Uterus (tissue), 4 donors: ENCODE results near the gene GNG12. TPM values are rescaled to one million over a fixed set of nuclear protein-coding genes. Genes with fewer than 3 reads are reported as not detected.
A peak's percentile ranks its signal among the peaks of the same experiment; 100 is the strongest.

Experiments used
- DNase-seq, 2 donors: peaks; one replicate each; pipeline ENCODE4 v3.0.0-alpha.2; 2019 to 2020
- H3K27ac ChIP-seq, 2 donors: fragments of 200-600 bp; sonication (generic); 1 replicate in 1 of 2; 2 replicates in 1 of 2; pipeline ENCODE4 v1.5.1; 2016 to 2018
- H3K27me3 ChIP-seq, 2 donors: fragments of 200-600 bp; sonication (generic); one replicate each; pipeline ENCODE4 v1.5.1; 2018 to 2019; ENCODE audit warnings: control low read depth in 1 of 2
- H3K36me3 ChIP-seq, 2 donors: fragments of 200-600 bp; sonication (generic); one replicate each; pipeline ENCODE4 v1.5.1; 2019; ENCODE audit warnings: control low read depth in 1 of 2
- H3K4me1 ChIP-seq, 2 donors: fragments of 200-600 bp; sonication (generic); one replicate each; pipeline ENCODE4 v1.5.1; 2018 to 2019; ENCODE audit warnings: control low read depth in 1 of 2
- H3K4me3 ChIP-seq, 2 donors: fragments of 200-600 bp; sonication (generic); 1 replicate in 1 of 2; 2 replicates in 1 of 2; pipeline ENCODE4 v1.5.1; 2018 to 2019; ENCODE audit warnings: mild to moderate bottlenecking in 1 of 2
- H3K9me3 ChIP-seq, 2 donors: fragments of 200-600 bp; sonication (generic); one replicate each; pipeline ENCODE4 v1.5.1; 2019; ENCODE audit warnings: control low read depth in 1 of 2
- CTCF ChIP-seq, 4 experiments: fragments of 200-600 bp in 2 of 4; fragments of 450-650 bp in 2 of 4; sonication (generic) in 2 of 4; IDR thresholded peaks; one replicate each; pipeline ENCODE4 v1.5.1; 2016 to 2019; ENCODE audit warnings: antibody characterized with exemption in 4 of 4, mild to moderate bottlenecking in 2 of 4, moderate library complexity in 1 of 4
- POLR2A ChIP-seq, 2 donors: fragments of 450-650 bp; IDR thresholded peaks; one replicate each; pipeline ENCODE4 v1.6.1; 2016; ENCODE audit warnings: antibody characterized with exemption in 2 of 2, mild to moderate bottlenecking in 1 of 2, moderate library complexity in 1 of 2
- intact Hi-C: fragments of 100-400 bp; cut with DNase I; formaldehyde crosslinking; loops from one replicate; pipeline ENCODE4 v1.15.1; 2023; ENCODE audit warnings: low total_unique reads
- total RNA-seq, 4 donors: library from RNA; depleted of rRNA in 3 of 4; stranded (reverse); fragments of >200 nt in 3 of 4; gene quantifications; one replicate each; pipeline versions ENCODE4 v1.1.0 to v1.2.4, GENCODE V29; 2014 to 2023
- donor health status: DM: yes; HTN: yes; CAD: no.

The GNG12 gene
- total RNA-seq, 4 donors from 2014 or later, result 45.3 to 179 (median 120) TPM

GRCh38 chr1:67764633-67765032 lies 68.6 kb downstream of the GNG12 start:
- Histone ChIP-seq H3K27me3 (no peaks in the 10 kb centered on the region), H3K36me3 (no peaks in the 10 kb centered on the region), H3K27ac (no peak overlapping the region), H3K4me3 (no peak overlapping the region), H3K4me1 (peaks cover 0 to 6% of the 10 kb centered on the region in 2 donors), H3K9me3 (no peaks in the 10 kb centered on the region)
- TF ChIP-seq POLR2A (IDR thresholded peaks at IDR 0.05), result no peak
- TF ChIP-seq CTCF (IDR thresholded peaks at IDR 0.05), result no peak
- intact Hi-C loops, result loop anchor here (5.0 to 10.0 kb wide), 3 partner anchors 82 to 232 kb away; no protein-coding TSS in a partner anchor
- no peak for DNase-seq

- Histone ChIP-seq H3K9me3 (no peaks in the 10 kb centered on the region), H3K4me1 (peaks cover 0 to 7% of the 10 kb centered on the region in 2 donors), H3K4me3 (no peak overlapping the region), H3K27ac (no peak overlapping the region), H3K36me3 (no peaks in the 10 kb centered on the region), H3K27me3 (no peaks in the 10 kb centered on the region)
- no peak for DNase-seq
- TF ChIP-seq CTCF (IDR thresholded peaks at IDR 0.05) (no peak), POLR2A (IDR thresholded peaks at IDR 0.05) (no peak)
- intact Hi-C loops, result loop anchor here (5.0 to 10.0 kb wide), 3 partner anchors 79 to 229 kb away; no protein-coding TSS in a partner anchor
These were observed 71.5 kb downstream of the GNG12 start for GRCh38 chr1:67761730-67762129.

GRCh38 chr1:67761091-67761490 lies 72.2 kb downstream of the GNG12 start:
- TF ChIP-seq POLR2A (IDR thresholded peaks at IDR 0.05) (no peak), CTCF (IDR thresholded peaks at IDR 0.05) (no peak)
- H3K27me3 ChIP-seq, result no peaks in the 10 kb centered on the region
- no peak for DNase-seq
- H3K36me3 ChIP-seq, result no peaks in the 10 kb centered on the region
- H3K4me1 ChIP-seq, result peaks cover 0 to 7% of the 10 kb centered on the region in 2 donors
- H3K9me3 ChIP-seq, result no peaks in the 10 kb centered on the region
- intact Hi-C loops, result loop anchor here (5.0 to 10.0 kb wide), 3 partner anchors 79 to 229 kb away; no protein-coding TSS in a partner anchor
- H3K27ac ChIP-seq, result peak overlapping the region in 1 of 2 donors; percentile 47
- no peak overlapping the region for H3K4me3 ChIP-seq

DNA sequence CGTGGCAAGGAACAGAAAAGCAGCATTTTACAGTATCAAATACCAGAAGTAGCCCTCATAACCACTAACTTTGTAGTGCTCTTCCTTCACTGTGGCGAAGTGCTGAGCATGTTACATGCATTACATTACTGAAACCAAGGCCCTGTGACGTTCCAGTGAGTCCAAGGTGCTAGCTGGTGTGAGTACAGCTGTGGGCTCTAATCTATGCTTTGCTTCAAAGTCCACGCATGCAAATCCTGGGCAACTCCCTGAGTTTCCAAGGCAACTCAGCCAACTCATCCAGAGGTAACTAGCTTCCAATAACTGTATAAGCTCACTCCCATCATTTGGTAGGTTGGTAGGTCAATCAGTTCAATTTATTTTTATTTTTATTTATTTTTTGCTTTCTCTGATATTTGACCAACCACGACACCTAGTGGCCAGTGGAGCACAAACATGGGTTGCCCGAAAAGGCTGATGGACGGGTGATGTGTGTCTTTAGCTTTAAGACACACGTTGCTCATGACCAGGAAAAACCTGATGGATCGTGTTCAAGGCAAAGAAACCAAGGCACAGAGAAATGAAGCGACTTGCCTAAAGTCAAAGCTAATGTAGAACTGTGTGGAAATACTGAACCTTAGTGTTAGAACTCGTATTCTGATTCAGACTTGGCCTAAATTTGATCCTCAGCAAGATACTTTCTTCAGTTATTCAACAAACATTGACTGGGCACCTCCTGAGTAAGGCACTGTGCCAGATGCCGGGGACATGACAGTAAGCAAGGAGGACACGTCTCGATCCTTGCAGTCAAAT lies 73.0 kb downstream of the GNG12 start:
- TF ChIP-seq POLR2A (IDR thresholded peaks at IDR 0.05) (no peak), CTCF (IDR thresholded peaks at IDR 0.05) (peak; percentile 64 to 93 (median 86))
- intact Hi-C loops, result loop anchor here (5.0 to 10.0 kb wide), 3 partner anchors 78 to 228 kb away; no protein-coding TSS in a partner anchor
- H3K4me1 ChIP-seq, result peaks cover 0 to 7% of the 10 kb centered on the region in 2 donors

DNA sequence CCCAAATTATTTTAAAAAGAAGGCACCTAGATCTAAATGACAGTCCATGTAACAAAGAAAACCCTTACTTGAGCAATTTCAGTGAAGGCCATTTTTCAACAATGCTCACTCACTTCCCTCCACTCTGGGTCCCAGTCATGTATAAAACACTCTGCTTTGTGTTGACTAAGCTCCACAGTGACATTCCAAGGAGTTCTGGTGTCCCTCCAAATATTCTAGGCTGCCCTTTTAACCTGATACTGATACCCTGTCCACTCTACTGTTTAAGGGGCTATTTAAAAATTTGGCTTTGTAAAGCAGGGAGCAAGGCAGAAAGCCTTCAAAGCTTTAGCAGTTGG lies 73.6 kb downstream of the GNG12 start:
- H3K4me1 ChIP-seq, result peaks cover 0 to 7% of the 10 kb centered on the region in 2 donors

More for the DNA sequence above, 73.0 kb downstream of the GNG12 start:
- no peak overlapping the region for H3K4me3 ChIP-seq
- H3K36me3 ChIP-seq, result no peaks in the 10 kb centered on the region
- DNase-seq, result peak; percentile 51 to 64
- H3K27ac ChIP-seq, result peak overlapping the region; percentile 11 to 47
- no peaks in the 10 kb centered on the region for H3K27me3 ChIP-seq
- H3K9me3 ChIP-seq, result no peaks in the 10 kb centered on the region

More for the DNA sequence above, 73.6 kb downstream of the GNG12 start:
- Histone ChIP-seq H3K36me3 (no peaks in the 10 kb centered on the region), H3K27ac (peak overlapping the region; percentile 11 to 47), H3K27me3 (no peaks in the 10 kb centered on the region), H3K4me3 (no peak overlapping the region), H3K9me3 (no peaks in the 10 kb centered on the region)
- intact Hi-C loops, result loop anchor here (5.0 to 10.0 kb wide), 4 partner anchors 77 to 227 kb away; no protein-coding TSS in a partner anchor
- TF ChIP-seq CTCF (IDR thresholded peaks at IDR 0.05), result no peak
- TF ChIP-seq POLR2A (IDR thresholded peaks at IDR 0.05), result no peak
- DNase-seq, result no peak
